Aorta (tissue), 5 donors: ENCODE results near the gene GPX4. TPM values are rescaled to one million over a fixed set of nuclear protein-coding genes. Genes with fewer than 3 reads are reported as not detected.
A peak's percentile ranks its signal among the peaks of the same experiment; 100 is the strongest.

Experiments used
- ATAC-seq: fragments of 200-7000 bp; cut with Tn5 transposase; one replicate; pipeline ENCODE4 v1.9.1; 2022; ENCODE audit warnings: moderate library complexity; ENCODE audit not compliant: low FRiP score
- DNase-seq, 2 donors: peaks; one replicate each; pipeline ENCODE4 v3.0.0-alpha.2; 2020
- H3K27ac ChIP-seq, 2 donors: one replicate each; pipeline ENCODE4 v1.5.1; 2013; ENCODE audit warnings: low read length in 2 of 2, mild to moderate bottlenecking in 2 of 2, moderate library complexity in 2 of 2, control low read depth in 1 of 2, inconsistent platforms in 1 of 2, low read depth in 1 of 2
- H3K27me3 ChIP-seq, 2 donors: one replicate each; pipeline ENCODE4 v1.6.1; 2013; ENCODE audit warnings: control low read depth in 1 of 2, low read length in 1 of 2, mild to moderate bottlenecking in 1 of 2, moderate library complexity in 1 of 2; ENCODE audit not compliant: insufficient read depth in 2 of 2, control insufficient read depth in 1 of 2
- H3K36me3 ChIP-seq, 2 donors: one replicate each; pipeline ENCODE4 v1.6.1; 2013; ENCODE audit warnings: control low read depth in 1 of 2, low read length in 1 of 2, mild to moderate bottlenecking in 1 of 2; ENCODE audit not compliant: insufficient read depth in 2 of 2, control insufficient read depth in 1 of 2
- H3K4me1 ChIP-seq, 2 donors: one replicate each; pipeline ENCODE4 v1.6.1; 2013; ENCODE audit warnings: low read length in 2 of 2, control low read depth in 1 of 2, mild to moderate bottlenecking in 1 of 2, moderate library complexity in 1 of 2; ENCODE audit not compliant: insufficient read depth in 2 of 2, control insufficient read depth in 1 of 2
- H3K4me3 ChIP-seq, 2 donors: one replicate each; pipeline ENCODE4 v1.5.1; 2013; ENCODE audit warnings: low read length in 2 of 2, control low read depth in 1 of 2, mild to moderate bottlenecking in 1 of 2
- H3K9me3 ChIP-seq: one replicate; pipeline ENCODE4 v1.6.1; 2013; ENCODE audit warnings: mild to moderate bottlenecking, low read length; ENCODE audit not compliant: control insufficient read depth
- WGBS, 2 donors: extraction: QIAGEN DNeasy Blood & Tissue Kit; methylation state at CpG; one replicate each; pipeline ENCODE4 v1.1.7; 2013; 5-methylcytosine and 5-hydroxymethylcytosine counted together
- intact Hi-C, 2 donors: fragments of 100-400 bp; cut with DNase I; formaldehyde crosslinking; loops; one replicate each; pipeline versions ENCODE4 v1.14.2 to v1.15.0; 2022
- polyA plus RNA-seq, 2 donors: library from polyadenylated mRNA; stranded (reverse); fragments of 200-250 nt; gene quantifications; one replicate each; pipeline ENCODE4 v1.2.3, GENCODE V29; 2013
- total RNA-seq, 2 donors: library from RNA; stranded (reverse); fragmentation: NEBNext Ultra II Directional; extraction: Animal tissue kit (Norgen Biotek cat#: 25700); gene quantifications; one replicate each; pipeline ENCODE4 v1.2.1, GENCODE V29; 2021
- donor health status: healthy with polysubstance abuse.
- donor health status: Bipolar disorder and iron deficiency.
- donor health status: DM: no; HTN: no; CAD: no.
- donor health status: DM: no; HTN: no; CAD: no.
- donor health status: DM: yes; HTN: yes; CAD: no.

Gene GPX4
- total and polyA plus RNA-seq, 4 donors, result 165 to 786 (median 466) TPM

GRCh38 chr19:1061987-1062386, 41.8 kb upstream of the GPX4 start:
- DNase-seq, result no peak
- H3K36me3 ChIP-seq, result no peaks in the 10 kb centered on the region
- H3K9me3 ChIP-seq, result peaks cover 7% of the 10 kb centered on the region
- ATAC-seq, result no peak
- H3K27ac ChIP-seq, result no peak overlapping the region
- no peak overlapping the region for H3K4me3 ChIP-seq
- H3K4me1 ChIP-seq, result no peaks in the 10 kb centered on the region
- intact Hi-C loops, result no loop called here
- 65 to 95% methylated on average over 19 to 20 of the region's 20 CpGs for WGBS, 2 donors
- H3K27me3 ChIP-seq, result no peaks in the 10 kb centered on the region

- no peak for ATAC-seq
- Histone ChIP-seq H3K4me3 (no peak overlapping the region), H3K27me3 (no peaks in the 10 kb centered on the region), H3K27ac (no peak overlapping the region), H3K9me3 (peaks cover 2% of the 10 kb centered on the region), H3K36me3 (no peaks in the 10 kb centered on the region), H3K4me1 (no peaks in the 10 kb centered on the region)
- intact Hi-C loops, result no loop called here
- DNase-seq, result no peak
- 68 to 90% methylated on average over 14 to 17 of the region's 17 CpGs for WGBS, 2 donors
Measured at GRCh38 chr19:1062387-1063029, 41.3 kb upstream of the GPX4 start.

GRCh38 chr19:1063030-1063908, 40.5 kb upstream of the GPX4 start:
- ATAC-seq (no peak), DNase-seq (no peak)
- WGBS, 2 donors, result 59 to 92% methylated on average over 34 to 37 of the region's 37 CpGs
- intact Hi-C loops, result no loop called here
- Histone ChIP-seq H3K4me1 (no peaks in the 10 kb centered on the region), H3K27ac (no peak overlapping the region), H3K36me3 (no peaks in the 10 kb centered on the region), H3K4me3 (no peak overlapping the region), H3K9me3 (no peaks in the 10 kb centered on the region), H3K27me3 (no peaks in the 10 kb centered on the region)

- Histone ChIP-seq H3K4me3 (no peak overlapping the region), H3K9me3 (no peaks in the 10 kb centered on the region), H3K4me1 (no peaks in the 10 kb centered on the region), H3K27me3 (no peaks in the 10 kb centered on the region), H3K27ac (no peak overlapping the region), H3K36me3 (no peaks in the 10 kb centered on the region)
- WGBS, 2 donors, result 51 to 85% methylated on average over 37 of the region's 37 CpGs
- intact Hi-C loops, result no loop called here
- DNase-seq (peak in 1 of 2 donors; percentile 51), ATAC-seq (no peak)
Measured at GRCh38 chr19:1063909-1064660, 39.7 kb upstream of the GPX4 start.

- Histone ChIP-seq H3K36me3 (no peaks in the 10 kb centered on the region), H3K4me1 (no peaks in the 10 kb centered on the region), H3K27me3 (no peaks in the 10 kb centered on the region), H3K9me3 (no peaks in the 10 kb centered on the region), H3K4me3 (no peak overlapping the region), H3K27ac (no peak overlapping the region)
- peak; percentile 79 to 91 for DNase-seq
- ATAC-seq, result peak; percentile 71
- intact Hi-C loops, result no loop called here
- WGBS, 2 donors, result 7 to 10% methylated on average over 58 to 60 of the region's 60 CpGs
Measured at GRCh38 chr19:1064661-1065605, 38.9 kb upstream of the GPX4 start.

GRCh38 chr19:1065606-1066109, 38.1 kb upstream of the GPX4 start:
- no peak overlapping the region for H3K4me3 ChIP-seq
- intact Hi-C loops, result no loop called here
- ATAC-seq (no peak), DNase-seq (no peak)
- 58 to 64% methylated on average over 14 to 17 of the region's 17 CpGs for WGBS, 2 donors
- H3K36me3 ChIP-seq, result no peaks in the 10 kb centered on the region
- H3K9me3 ChIP-seq, result no peaks in the 10 kb centered on the region
- no peaks in the 10 kb centered on the region for H3K4me1 ChIP-seq
- H3K27ac ChIP-seq, result no peak overlapping the region
- H3K27me3 ChIP-seq, result no peaks in the 10 kb centered on the region

GRCh38 chr19:1066251-1066747, 37.5 kb upstream of the GPX4 start:
- 37 to 40% methylated on average over 16 to 17 of the region's 17 CpGs for WGBS, 2 donors
- Histone ChIP-seq H3K27ac (no peak overlapping the region), H3K36me3 (no peaks in the 10 kb centered on the region), H3K9me3 (no peaks in the 10 kb centered on the region), H3K4me3 (no peak overlapping the region), H3K4me1 (no peaks in the 10 kb centered on the region), H3K27me3 (no peaks in the 10 kb centered on the region)
- DNase-seq (peak; percentile 57 to 73), ATAC-seq (no peak)
- intact Hi-C loops, result no loop called here
